ENCODE measurements around the gene C7.

The C7 gene

DNA sequence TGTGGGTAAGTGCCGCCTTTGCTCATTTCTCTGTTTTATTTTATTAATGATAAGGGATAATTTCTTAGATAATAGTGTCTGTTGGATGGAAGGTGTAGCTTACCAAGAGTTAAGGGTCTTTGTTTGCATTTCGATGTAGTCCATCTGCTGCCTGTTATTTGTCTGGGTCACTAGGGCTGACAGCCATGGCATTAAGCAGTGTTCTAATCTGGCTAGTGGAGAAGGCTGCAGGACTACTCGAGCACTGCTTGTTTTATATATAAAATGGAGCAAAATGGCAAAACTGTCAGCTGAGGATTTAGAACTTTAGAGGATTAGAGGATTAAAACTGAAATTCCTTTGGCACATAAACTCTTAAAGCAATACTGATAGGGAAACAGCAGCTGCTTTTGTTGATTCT is 67.5 kb downstream of the C7 start:
- DNase-seq (ENCODE audit: low read depth), result no peak
- H3K4me3 ChIP-seq (ENCODE audit: control insufficient read depth, low read depth, low read length), result no peak overlapping the region
- no peak for TF ChIP-seq CTCF (IDR thresholded peaks at IDR 0.05; ENCODE audit: control insufficient read depth, insufficient read depth, low read depth, low read length, missing control alignments)

- no peak for DNase-seq (ENCODE audit: low read depth)
- no peak overlapping the region for H3K4me3 ChIP-seq (ENCODE audit: control insufficient read depth, low read depth, low read length)
- TF ChIP-seq CTCF (IDR thresholded peaks at IDR 0.05; ENCODE audit: control insufficient read depth, insufficient read depth, low read depth, low read length, missing control alignments), result no peak
These were observed 72.1 kb downstream of the C7 start for GRCh38 chr5:40981420-40981819.

GRCh38 chr5:40983781-40984180 is 74.5 kb downstream of the C7 start:
- DNase-seq (ENCODE audit: low read depth), result no peak
- TF ChIP-seq CTCF (IDR thresholded peaks at IDR 0.05; ENCODE audit: control insufficient read depth, insufficient read depth, low read depth, low read length, missing control alignments), result no peak
- no peak overlapping the region for H3K4me3 ChIP-seq (ENCODE audit: control insufficient read depth, low read depth, low read length)

- no peak overlapping the region for H3K4me3 ChIP-seq (ENCODE audit: control insufficient read depth, low read depth, low read length)
- no peak for DNase-seq (ENCODE audit: low read depth)
- TF ChIP-seq CTCF (IDR thresholded peaks at IDR 0.05; ENCODE audit: control insufficient read depth, insufficient read depth, low read depth, low read length, missing control alignments), result no peak
These were observed 75.6 kb downstream of the C7 start for GRCh38 chr5:40984884-40985283.

- TF ChIP-seq CTCF (IDR thresholded peaks at IDR 0.05; ENCODE audit: control insufficient read depth, insufficient read depth, low read depth, low read length, missing control alignments), result no peak
- H3K4me3 ChIP-seq (ENCODE audit: control insufficient read depth, low read depth, low read length), result no peak overlapping the region
- no peak for DNase-seq (ENCODE audit: low read depth)
These were observed 76.2 kb downstream of the C7 start for GRCh38 chr5:40985501-40985900.

DNA sequence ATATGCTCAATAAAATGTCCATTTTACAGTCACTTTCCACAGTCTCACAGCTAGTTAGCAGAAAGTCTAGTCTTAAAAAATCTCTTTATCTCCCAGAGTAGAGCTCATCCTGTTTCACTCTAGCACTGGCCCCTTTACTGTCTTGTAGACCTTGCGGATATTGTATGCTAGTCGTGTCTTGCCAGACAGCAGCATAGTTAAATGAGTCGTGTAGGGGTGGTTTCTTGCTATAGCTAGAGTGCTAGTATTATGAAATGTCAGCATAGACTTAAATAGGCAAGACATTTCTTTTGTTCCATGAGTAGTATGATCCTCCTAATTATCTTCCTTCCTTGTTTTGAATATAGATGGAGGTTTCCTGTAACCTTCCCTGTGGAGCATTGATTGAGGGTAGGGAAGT is 77.4 kb downstream of the C7 start:
- no peak overlapping the region for H3K4me3 ChIP-seq (ENCODE audit: control insufficient read depth, low read depth, low read length)

More for the DNA sequence above, 77.4 kb downstream of the C7 start:
- no peak for DNase-seq (ENCODE audit: low read depth)
- TF ChIP-seq CTCF (IDR thresholded peaks at IDR 0.05; ENCODE audit: control insufficient read depth, insufficient read depth, low read depth, low read length, missing control alignments), result no peak
